ENCODE results near the gene MLNR. TPM values are rescaled to one million over a fixed set of nuclear protein-coding genes. Genes with fewer than 3 reads are reported as not detected.

MLNR gene
- total RNA-seq = not detected in 2 replicates

- Mint-ChIP-seq H3K4me1 (ENCODE audit: low read depth) (peaks cover 16% of the 10 kb centered on the region), H3K27me3 (ENCODE audit: insufficient read depth) (peaks cover 64% of the 10 kb centered on the region), H3K4me3 (peak within 1 kb of the TSS; percentile 56), H3K36me3 (ENCODE audit: low read depth) (no peaks in the 10 kb centered on the region), H3K27ac (no peak within 1 kb of the TSS), H3K9me3 (no peaks in the 10 kb centered on the region)
- intact Hi-C loops (cut with micrococcal nuclease) = no loop called here
- peak; percentile 11 for DNase-seq (ENCODE audit: low spot score)
These were observed at the start of gene MLNR for GRCh38 chr13:49220036-49220855. Gene MLNR, plus strand, starts transcription at chr13:49220338. Its CDS starts 0 bp downstream, at chr13:49220338.

- Mint-ChIP-seq H3K27me3 (ENCODE audit: insufficient read depth) (no peaks in the 10 kb centered on the region), H3K4me3 (no peak overlapping the region), H3K36me3 (ENCODE audit: low read depth) (peaks cover 25% of the 10 kb centered on the region), H3K4me1 (ENCODE audit: low read depth) (no peaks in the 10 kb centered on the region), H3K27ac (no peak overlapping the region), H3K9me3 (no peaks in the 10 kb centered on the region)
- DNase-seq (ENCODE audit: low spot score) = no peak
- intact Hi-C loops (cut with micrococcal nuclease) = no loop called here
These were observed 48.8 kb upstream of the MLNR start for GRCh38 chr13:49171359-49171758.

DNA sequence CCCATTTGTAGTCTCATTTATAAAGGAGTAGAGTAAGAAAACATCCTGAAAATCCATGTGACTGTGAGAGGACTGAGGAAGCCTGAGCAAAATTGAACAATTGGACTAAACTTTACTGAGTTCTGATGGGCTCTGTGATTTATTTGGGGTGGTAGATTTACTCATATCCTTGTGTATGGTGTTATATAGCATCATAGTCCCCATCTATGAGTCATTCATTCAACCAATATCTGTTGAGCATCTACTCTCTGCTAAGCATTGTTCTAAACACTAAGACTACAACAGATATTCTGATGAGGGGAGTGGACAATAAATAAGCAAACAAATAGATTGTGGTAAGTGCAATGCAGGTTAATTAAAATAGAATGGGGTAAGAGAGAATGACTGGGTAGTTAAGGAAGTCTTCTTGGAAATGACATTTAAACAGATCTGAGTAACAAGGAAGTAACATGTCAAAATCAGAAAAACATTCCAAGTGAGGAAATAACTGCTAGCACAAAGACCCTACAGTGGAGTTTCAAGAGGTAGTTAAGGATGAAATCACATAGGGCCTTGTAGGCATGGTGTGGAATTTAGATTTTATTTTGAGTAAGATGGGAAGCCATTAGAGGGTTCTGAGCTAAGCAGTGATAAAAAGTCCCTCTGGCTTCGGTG, 36.3 kb upstream of the MLNR start:
- no peaks in the 10 kb centered on the region for H3K27me3 Mint-ChIP-seq (ENCODE audit: insufficient read depth)

GRCh38 chr13:49184621-49185020, 35.5 kb upstream of the MLNR start:
- Mint-ChIP-seq H3K27ac (no peak overlapping the region), H3K9me3 (no peaks in the 10 kb centered on the region), H3K4me1 (ENCODE audit: low read depth) (peaks cover 8% of the 10 kb centered on the region), H3K27me3 (ENCODE audit: insufficient read depth) (no peaks in the 10 kb centered on the region), H3K36me3 (ENCODE audit: low read depth) (peaks cover 37% of the 10 kb centered on the region), H3K4me3 (no peak overlapping the region)
- intact Hi-C loops (cut with micrococcal nuclease) = no loop called here
- no peak for DNase-seq (ENCODE audit: low spot score)

More for the DNA sequence above, 36.3 kb upstream of the MLNR start:
- Mint-ChIP-seq H3K4me1 (ENCODE audit: low read depth) (peaks cover 8% of the 10 kb centered on the region), H3K27ac (no peak overlapping the region), H3K36me3 (ENCODE audit: low read depth) (peaks cover 39% of the 10 kb centered on the region), H3K9me3 (no peaks in the 10 kb centered on the region), H3K4me3 (no peak overlapping the region)
- intact Hi-C loops (cut with micrococcal nuclease) = no loop called here
- DNase-seq (ENCODE audit: low spot score) = no peak

GRCh38 chr13:49185264-49185663, 34.9 kb upstream of the MLNR start:
- intact Hi-C loops (cut with micrococcal nuclease) = no loop called here
- Mint-ChIP-seq H3K27me3 (ENCODE audit: insufficient read depth) (no peaks in the 10 kb centered on the region), H3K9me3 (no peaks in the 10 kb centered on the region), H3K27ac (no peak overlapping the region), H3K4me3 (no peak overlapping the region), H3K36me3 (ENCODE audit: low read depth) (peaks cover 34% of the 10 kb centered on the region), H3K4me1 (ENCODE audit: low read depth) (peaks cover 8% of the 10 kb centered on the region)
- no peak for DNase-seq (ENCODE audit: low spot score)

DNA sequence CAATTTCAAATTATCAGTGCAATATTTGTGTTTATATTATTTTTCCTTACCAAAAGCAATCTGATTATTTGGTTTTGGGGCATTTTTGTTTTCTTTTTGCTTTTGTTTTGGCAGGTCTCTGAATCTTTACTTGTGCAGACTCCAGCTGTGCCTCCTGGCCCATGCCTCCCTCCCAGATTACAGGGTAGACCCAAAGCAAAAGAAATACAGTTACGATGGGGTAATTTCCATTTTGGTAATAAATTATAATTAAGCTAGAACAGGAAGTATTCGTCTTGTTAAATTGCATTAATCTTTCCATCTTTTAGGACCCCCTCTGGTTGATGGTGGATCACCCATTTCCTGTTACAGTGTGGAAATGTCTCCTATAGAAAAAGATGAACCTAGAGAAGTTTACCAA, 29.2 kb upstream of the MLNR start:
- no peak overlapping the region for H3K4me3 Mint-ChIP-seq
- DNase-seq (ENCODE audit: low spot score) = no peak
- H3K4me1 Mint-ChIP-seq (ENCODE audit: low read depth) = no peaks in the 10 kb centered on the region
- no peak overlapping the region for H3K27ac Mint-ChIP-seq
- H3K36me3 Mint-ChIP-seq (ENCODE audit: low read depth) = peaks cover 33% of the 10 kb centered on the region
- intact Hi-C loops (cut with micrococcal nuclease) = no loop called here
- no peaks in the 10 kb centered on the region for H3K9me3 Mint-ChIP-seq
- H3K27me3 Mint-ChIP-seq (ENCODE audit: insufficient read depth) = no peaks in the 10 kb centered on the region

GRCh38 chr13:49206641-49207040, 13.5 kb upstream of the MLNR start:
- H3K4me3 Mint-ChIP-seq = no peak overlapping the region
- H3K4me1 Mint-ChIP-seq (ENCODE audit: low read depth) = no peaks in the 10 kb centered on the region
- H3K27ac Mint-ChIP-seq = no peak overlapping the region
- H3K36me3 Mint-ChIP-seq (ENCODE audit: low read depth) = peaks cover 29% of the 10 kb centered on the region
- H3K9me3 Mint-ChIP-seq = no peaks in the 10 kb centered on the region
- H3K27me3 Mint-ChIP-seq (ENCODE audit: insufficient read depth) = no peaks in the 10 kb centered on the region
- DNase-seq (ENCODE audit: low spot score) = no peak
- intact Hi-C loops (cut with micrococcal nuclease) = no loop called here

GRCh38 chr13:49208619-49209018, 11.5 kb upstream of the MLNR start:
- H3K9me3 Mint-ChIP-seq = no peaks in the 10 kb centered on the region
- intact Hi-C loops (cut with micrococcal nuclease) = no loop called here
- H3K27me3 Mint-ChIP-seq (ENCODE audit: insufficient read depth) = no peaks in the 10 kb centered on the region
- no peak overlapping the region for H3K27ac Mint-ChIP-seq
- peaks cover 26% of the 10 kb centered on the region for H3K36me3 Mint-ChIP-seq (ENCODE audit: low read depth)
- no peak for DNase-seq (ENCODE audit: low spot score)
- H3K4me3 Mint-ChIP-seq = no peak overlapping the region
- no peaks in the 10 kb centered on the region for H3K4me1 Mint-ChIP-seq (ENCODE audit: low read depth)

DNA sequence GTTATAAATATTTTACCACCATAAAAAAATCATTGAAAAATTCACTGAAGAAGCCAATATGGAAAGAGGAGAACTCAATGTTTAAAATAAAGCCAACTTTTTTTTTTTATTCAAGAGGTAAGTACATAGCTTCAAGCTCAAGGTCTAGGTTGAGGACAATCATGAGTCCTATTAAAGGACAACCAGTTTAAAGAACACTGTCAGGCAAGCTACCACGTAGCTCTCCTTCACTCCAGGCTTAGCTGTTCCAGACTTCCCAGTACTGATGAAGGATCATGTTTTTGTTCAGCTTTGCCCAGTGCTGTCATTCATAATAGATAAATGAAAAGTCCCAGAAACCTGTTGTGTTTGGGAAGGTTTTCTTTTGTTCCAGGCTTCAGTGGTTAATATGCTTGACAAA, 10.0 kb upstream of the MLNR start:
- DNase-seq (ENCODE audit: low spot score) = no peak
- H3K27me3 Mint-ChIP-seq (ENCODE audit: insufficient read depth) = no peaks in the 10 kb centered on the region
- no peak overlapping the region for H3K27ac Mint-ChIP-seq
- no peak overlapping the region for H3K4me3 Mint-ChIP-seq
- intact Hi-C loops (cut with micrococcal nuclease) = no loop called here
- H3K9me3 Mint-ChIP-seq = no peaks in the 10 kb centered on the region
- peaks cover 9% of the 10 kb centered on the region for H3K4me1 Mint-ChIP-seq (ENCODE audit: low read depth)
- peaks cover 17% of the 10 kb centered on the region for H3K36me3 Mint-ChIP-seq (ENCODE audit: low read depth)

- no peak overlapping the region for H3K27ac Mint-ChIP-seq
- no peaks in the 10 kb centered on the region for H3K27me3 Mint-ChIP-seq (ENCODE audit: insufficient read depth)
- H3K4me1 Mint-ChIP-seq (ENCODE audit: low read depth) = peaks cover 11% of the 10 kb centered on the region
- peaks cover 14% of the 10 kb centered on the region for H3K36me3 Mint-ChIP-seq (ENCODE audit: low read depth)
- H3K9me3 Mint-ChIP-seq = no peaks in the 10 kb centered on the region
- intact Hi-C loops (cut with micrococcal nuclease) = no loop called here
- no peak overlapping the region for H3K4me3 Mint-ChIP-seq
- DNase-seq (ENCODE audit: low spot score) = no peak
These were observed 9.5 kb upstream of the MLNR start for GRCh38 chr13:49210669-49211068.

DNA sequence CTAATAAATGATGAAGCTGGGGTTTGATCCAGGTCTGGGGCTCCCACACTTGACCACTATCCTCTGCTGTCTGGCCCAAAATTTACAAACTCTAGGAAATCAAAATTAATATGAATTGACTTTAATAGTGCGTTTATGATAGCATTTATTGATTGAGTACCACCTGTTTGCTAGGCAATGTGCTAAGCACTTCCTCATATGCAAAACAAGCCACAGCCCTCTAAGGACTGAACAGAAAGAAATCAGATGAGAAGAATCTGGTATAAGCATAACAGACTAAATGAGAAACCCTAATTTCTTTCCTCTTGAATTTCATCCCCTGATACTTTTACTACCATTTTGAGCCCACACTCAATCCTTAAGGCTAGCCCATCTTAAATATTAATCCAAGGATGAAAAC, 6.6 kb upstream of the MLNR start:
- no peak for DNase-seq (ENCODE audit: low spot score)
- H3K27ac Mint-ChIP-seq = no peak overlapping the region
- H3K27me3 Mint-ChIP-seq (ENCODE audit: insufficient read depth) = peaks cover 12% of the 10 kb centered on the region
- H3K4me3 Mint-ChIP-seq = no peak overlapping the region
- H3K36me3 Mint-ChIP-seq (ENCODE audit: low read depth) = no peaks in the 10 kb centered on the region
- H3K9me3 Mint-ChIP-seq = no peaks in the 10 kb centered on the region
- intact Hi-C loops (cut with micrococcal nuclease) = no loop called here
- H3K4me1 Mint-ChIP-seq (ENCODE audit: low read depth) = peaks cover 26% of the 10 kb centered on the region

GRCh38 chr13:49213997-49214916, 5.9 kb upstream of the MLNR start:
- no peak for DNase-seq (ENCODE audit: low spot score)
- Mint-ChIP-seq H3K36me3 (ENCODE audit: low read depth) (no peaks in the 10 kb centered on the region), H3K4me3 (no peak overlapping the region), H3K27me3 (ENCODE audit: insufficient read depth) (peaks cover 19% of the 10 kb centered on the region), H3K27ac (no peak overlapping the region), H3K4me1 (ENCODE audit: low read depth) (peaks cover 26% of the 10 kb centered on the region), H3K9me3 (no peaks in the 10 kb centered on the region)
- intact Hi-C loops (cut with micrococcal nuclease) = no loop called here
